ENCODE results near the gene CCS. TPM values are rescaled to one million over a fixed set of nuclear protein-coding genes. Genes with fewer than 3 reads are reported as not detected.

Gene CCS
- total and polyA plus RNA-seq, 8 donors, result 19.3 to 131 (median 59.1) TPM

DNA sequence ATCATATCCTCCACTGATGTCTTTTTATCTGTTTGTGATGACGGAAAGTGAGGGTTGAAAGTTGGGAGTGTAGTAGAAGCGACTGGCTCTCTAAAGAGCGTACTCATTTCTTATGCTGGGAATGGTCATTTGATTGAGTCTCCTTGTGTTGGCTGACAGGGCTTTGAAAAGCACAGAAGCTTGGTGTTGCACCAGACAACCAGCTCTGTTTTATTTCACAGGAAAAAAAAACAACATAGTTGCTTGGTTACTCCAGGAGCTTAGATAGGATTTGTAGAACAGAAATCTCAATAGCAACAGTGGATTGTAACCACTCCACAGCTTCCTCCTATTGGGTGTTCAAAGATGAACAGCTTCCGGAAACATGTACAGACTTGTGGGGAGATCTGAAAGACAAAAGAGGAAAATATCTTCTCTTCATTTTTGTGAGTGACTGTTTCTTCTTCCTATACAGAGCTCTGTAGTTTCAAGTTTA, 26.1 kb downstream of the CCS start:
- Histone ChIP-seq H3K4me3 (peak overlapping the region; percentile 56 to 94 (median 90)), H3K27ac (peak overlapping the region in 4 of 5 donors; percentile 90 to 98 (median 98)), H3K36me3 (peaks cover 8 to 18% (median 13%) of the 10 kb centered on the region in 4 donors), H3K27me3 (no peaks in the 10 kb centered on the region), H3K9me3 (no peaks in the 10 kb centered on the region), H3K4me1 (peaks cover 55 to 80% (median 74%) of the 10 kb centered on the region in 4 donors)
- TF ChIP-seq POLR2AphosphoS5 (IDR thresholded peaks at IDR 0.05) (peak in 2 of 3 donors; percentile 58 to 82), POLR2A (IDR thresholded peaks at IDR 0.05) (no peak)
- WGBS, 5 donors, result 16 to 24% (median 22%) methylated on average over 4 of the region's 4 CpGs
- intact Hi-C loops (cut with DNase I; ENCODE audit: low total_unique reads), result no loop called here
- peak in 1 of 2 donors; percentile 85 for DNase-seq

GRCh38 chr11:66624450-66624849, 31.5 kb downstream of the CCS start:
- 81 to 88% (median 82%) methylated on average over 14 to 16 of the region's 16 CpGs for WGBS, 5 donors
- DNase-seq, result no peak
- intact Hi-C loops (cut with DNase I; ENCODE audit: low total_unique reads), result no loop called here
- H3K27ac ChIP-seq, result peak overlapping the region in 4 of 5 donors; percentile 63 to 98 (median 77)
- H3K4me3 ChIP-seq, result no peak overlapping the region
- peaks cover 48 to 76% (median 64%) of the 10 kb centered on the region in 4 donors for H3K4me1 ChIP-seq
- H3K27me3 ChIP-seq, result no peaks in the 10 kb centered on the region
- H3K9me3 ChIP-seq, result no peaks in the 10 kb centered on the region
- peaks cover 54 to 71% (median 64%) of the 10 kb centered on the region in 4 donors for H3K36me3 ChIP-seq
- TF ChIP-seq POLR2AphosphoS5 (IDR thresholded peaks at IDR 0.05), result no peak

- no peak for DNase-seq
Observed at GRCh38 chr11:66625041-66625751, 32.2 kb downstream of the CCS start.

GRCh38 chr11:66625752-66626149, 32.8 kb downstream of the CCS start:
- TF ChIP-seq, protein P1, sequence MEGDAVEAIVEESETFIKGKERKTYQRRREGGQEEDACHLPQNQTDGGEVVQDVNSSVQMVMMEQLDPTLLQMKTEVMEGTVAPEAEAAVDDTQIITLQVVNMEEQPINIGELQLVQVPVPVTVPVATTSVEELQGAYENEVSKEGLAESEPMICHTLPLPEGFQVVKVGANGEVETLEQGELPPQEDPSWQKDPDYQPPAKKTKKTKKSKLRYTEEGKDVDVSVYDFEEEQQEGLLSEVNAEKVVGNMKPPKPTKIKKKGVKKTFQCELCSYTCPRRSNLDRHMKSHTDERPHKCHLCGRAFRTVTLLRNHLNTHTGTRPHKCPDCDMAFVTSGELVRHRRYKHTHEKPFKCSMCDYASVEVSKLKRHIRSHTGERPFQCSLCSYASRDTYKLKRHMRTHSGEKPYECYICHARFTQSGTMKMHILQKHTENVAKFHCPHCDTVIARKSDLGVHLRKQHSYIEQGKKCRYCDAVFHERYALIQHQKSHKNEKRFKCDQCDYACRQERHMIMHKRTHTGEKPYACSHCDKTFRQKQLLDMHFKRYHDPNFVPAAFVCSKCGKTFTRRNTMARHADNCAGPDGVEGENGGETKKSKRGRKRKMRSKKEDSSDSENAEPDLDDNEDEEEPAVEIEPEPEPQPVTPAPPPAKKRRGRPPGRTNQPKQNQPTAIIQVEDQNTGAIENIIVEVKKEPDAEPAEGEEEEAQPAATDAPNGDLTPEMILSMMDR (IDR thresholded peaks at IDR 0.05), result no peak
- TF ChIP-seq POLR2AphosphoS5 (IDR thresholded peaks at IDR 0.05) (no peak), EP300 (IDR thresholded peaks at IDR 0.05) (no peak), POLR2A (IDR thresholded peaks at IDR 0.05) (no peak)
- Histone ChIP-seq H3K27me3 (no peaks in the 10 kb centered on the region), H3K4me3 (no peak overlapping the region), H3K36me3 (peaks cover 54 to 84% (median 76%) of the 10 kb centered on the region in 4 donors), H3K9me3 (no peaks in the 10 kb centered on the region), H3K27ac (peak overlapping the region in 2 of 5 donors; percentile 1 to 98), H3K4me1 (peaks cover 37 to 63% (median 53%) of the 10 kb centered on the region in 4 donors)
- WGBS, 5 donors, result 83 to 92% (median 89%) methylated on average over 9 of the region's 9 CpGs
- no peak for DNase-seq
- intact Hi-C loops (cut with DNase I; ENCODE audit: low total_unique reads), result no loop called here

More at GRCh38 chr11:66625041-66625751, 32.2 kb downstream of the CCS start:
- Histone ChIP-seq H3K36me3 (peaks cover 54 to 79% (median 71%) of the 10 kb centered on the region in 4 donors), H3K27ac (peak overlapping the region in 2 of 5 donors; percentile 1 to 98), H3K27me3 (no peaks in the 10 kb centered on the region), H3K9me3 (no peaks in the 10 kb centered on the region), H3K4me1 (peaks cover 42 to 69% (median 57%) of the 10 kb centered on the region in 4 donors), H3K4me3 (no peak overlapping the region)
- TF ChIP-seq EP300 (IDR thresholded peaks at IDR 0.05) (no peak), POLR2A (IDR thresholded peaks at IDR 0.05) (no peak), POLR2AphosphoS5 (IDR thresholded peaks at IDR 0.05) (no peak)
- TF ChIP-seq, protein P1 (IDR thresholded peaks at IDR 0.05), result no peak
- 93 to 96% (median 94%) methylated on average over 23 to 26 of the region's 26 CpGs for whole genome bisulfite sequencing, 5 donors
- intact Hi-C loops (cut with DNase I; ENCODE audit: low total_unique reads), result no loop called here

DNA sequence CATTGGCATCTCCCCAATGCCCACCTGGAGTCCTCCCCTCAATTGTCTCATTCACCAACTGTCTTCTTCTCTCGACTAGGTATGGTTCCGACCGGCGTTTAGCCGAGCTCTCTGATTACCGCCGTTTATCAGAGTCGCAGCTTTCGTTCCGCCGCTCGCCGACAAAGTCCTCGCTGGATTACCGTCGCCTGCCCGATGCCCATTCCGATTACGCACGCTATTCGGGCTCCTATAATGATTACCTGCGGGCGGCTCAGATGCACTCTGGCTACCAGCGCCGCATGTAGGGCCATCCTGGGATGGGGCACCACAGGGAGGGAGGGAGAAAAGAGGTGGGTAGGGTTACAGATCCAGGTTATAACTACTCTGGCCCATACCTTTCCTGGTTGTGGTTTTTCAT, 33.4 kb downstream of the CCS start:
- H3K27ac ChIP-seq, result no peak overlapping the region
- H3K4me1 ChIP-seq, result peaks cover 30 to 60% (median 50%) of the 10 kb centered on the region in 4 donors
- H3K4me3 ChIP-seq, result no peak overlapping the region
- 94 to 97% (median 95%) methylated on average over 25 of the region's 25 CpGs for WGBS, 5 donors
- no peaks in the 10 kb centered on the region for H3K27me3 ChIP-seq
- no peak for TF ChIP-seq POLR2A (IDR thresholded peaks at IDR 0.05)
- TF ChIP-seq EP300 (IDR thresholded peaks at IDR 0.05), result no peak
- TF ChIP-seq, protein P1 (IDR thresholded peaks at IDR 0.05), result no peak
- no peak for TF ChIP-seq POLR2AphosphoS5 (IDR thresholded peaks at IDR 0.05)
- H3K9me3 ChIP-seq, result no peaks in the 10 kb centered on the region
- intact Hi-C loops (cut with DNase I; ENCODE audit: low total_unique reads), result no loop called here
- H3K36me3 ChIP-seq, result peaks cover 54 to 84% (median 78%) of the 10 kb centered on the region in 4 donors
- no peak for DNase-seq
